Prostate gland (tissue), 2 donors: ENCODE measurements around the gene SH3TC1.

Experiments
- POLR2A ChIP-seq: fragments of 450-650 bp; IDR thresholded peaks from one replicate; pipeline ENCODE4 v1.6.1; 2016; ENCODE audit warnings: antibody characterized with exemption, mild to moderate bottlenecking
- POLR2AphosphoS5 ChIP-seq: sonication (generic); formaldehyde crosslinking; IDR thresholded peaks from one replicate; pipeline ENCODE4 v1.6.1; 2017; ENCODE audit warnings: antibody characterized with exemption
- TF ChIP-seq, protein P1 (sequence below), 4 experiments: fragments of 200-600 bp in 2 of 4; fragments of 450-650 bp in 2 of 4; sonication (generic) in 2 of 4; IDR thresholded peaks; 1 replicate in 3 of 4; 2 replicates in 1 of 4; pipeline ENCODE4 v1.5.1; 2016 to 2019; ENCODE audit warnings: antibody characterized with exemption in 4 of 4, mild to moderate bottlenecking in 2 of 4, moderate library complexity in 2 of 4

DNA sequence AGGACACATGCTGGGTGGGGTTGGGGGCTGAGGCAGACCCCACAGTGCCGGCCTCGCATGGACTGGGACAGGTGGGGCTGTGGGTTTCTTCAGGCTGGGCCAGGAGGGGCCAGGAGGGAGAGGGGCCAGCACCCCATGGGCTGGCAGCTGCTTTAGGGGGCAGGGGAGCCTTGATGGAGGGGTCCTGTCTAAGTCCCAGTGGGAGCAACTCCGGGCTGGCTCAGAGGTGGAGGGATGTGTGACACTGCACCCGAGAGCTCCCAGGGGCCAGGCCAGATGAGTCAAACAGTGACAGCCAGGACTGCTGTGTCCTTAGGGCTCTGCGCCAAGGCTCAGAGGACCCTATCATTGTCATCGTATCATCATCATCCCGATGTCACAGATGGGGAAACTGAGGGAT is 36.1 kb upstream of the SH3TC1 start:
- TF ChIP-seq, protein P1, sequence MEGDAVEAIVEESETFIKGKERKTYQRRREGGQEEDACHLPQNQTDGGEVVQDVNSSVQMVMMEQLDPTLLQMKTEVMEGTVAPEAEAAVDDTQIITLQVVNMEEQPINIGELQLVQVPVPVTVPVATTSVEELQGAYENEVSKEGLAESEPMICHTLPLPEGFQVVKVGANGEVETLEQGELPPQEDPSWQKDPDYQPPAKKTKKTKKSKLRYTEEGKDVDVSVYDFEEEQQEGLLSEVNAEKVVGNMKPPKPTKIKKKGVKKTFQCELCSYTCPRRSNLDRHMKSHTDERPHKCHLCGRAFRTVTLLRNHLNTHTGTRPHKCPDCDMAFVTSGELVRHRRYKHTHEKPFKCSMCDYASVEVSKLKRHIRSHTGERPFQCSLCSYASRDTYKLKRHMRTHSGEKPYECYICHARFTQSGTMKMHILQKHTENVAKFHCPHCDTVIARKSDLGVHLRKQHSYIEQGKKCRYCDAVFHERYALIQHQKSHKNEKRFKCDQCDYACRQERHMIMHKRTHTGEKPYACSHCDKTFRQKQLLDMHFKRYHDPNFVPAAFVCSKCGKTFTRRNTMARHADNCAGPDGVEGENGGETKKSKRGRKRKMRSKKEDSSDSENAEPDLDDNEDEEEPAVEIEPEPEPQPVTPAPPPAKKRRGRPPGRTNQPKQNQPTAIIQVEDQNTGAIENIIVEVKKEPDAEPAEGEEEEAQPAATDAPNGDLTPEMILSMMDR (IDR thresholded peaks at IDR 0.05) = no peak
- TF ChIP-seq POLR2A = no peak
- no peak for TF ChIP-seq POLR2AphosphoS5
